AG04450 (cell line): ENCODE data around the gene DPYD. TPM values are rescaled to one million over a fixed set of nuclear protein-coding genes. Genes with fewer than 3 reads are reported as not detected.

ENCODE experiments used
- CTCF ChIA-PET: fragments of 300-600, 350-600 bp; formaldehyde crosslinking; extraction: SDS; loops from one replicate; lab custom pipeline; 2022; ENCODE audit warnings: antibody characterized with exemption, inconsistent platforms; lab: Charles Lee
- POLR2A ChIA-PET: fragments of 350-600 bp; formaldehyde crosslinking; extraction: SDS; loops from one replicate; lab custom pipeline; 2021; ENCODE audit warnings: antibody characterized with exemption, inconsistent platforms; lab: Yijun Ruan, JAX
- DNase-seq: peaks from one replicate; pipeline ENCODE4 v3.0.0-alpha.2; 2011; ENCODE audit warnings: low read depth, low spot score
- H3K27ac ChIP-seq: one replicate; pipeline ENCODE4 v1.5.1; 2012; ENCODE audit warnings: low read depth, low read length, control low read depth
- H3K27me3 ChIP-seq: one replicate; pipeline ENCODE4 v1.6.0; 2012; ENCODE audit warnings: low read length; ENCODE audit not compliant: control insufficient read depth, insufficient read depth
- H3K4me3 ChIP-seq: 2 replicates; pipeline ENCODE4 v1.5.1; 2011; ENCODE audit warnings: mild to moderate bottlenecking, low read depth, low read length, control low read depth
- H3K9me3 ChIP-seq: 2 replicates; pipeline ENCODE4 v1.5.1; 2012; ENCODE audit warnings: low read length; ENCODE audit not compliant: control insufficient read depth, insufficient read depth
- polyA plus RNA-seq: library from polyadenylated mRNA; depleted of rRNA; stranded (reverse); fragments of >200 nt; gene quantifications from 2 replicates; pipeline ENCODE4 v1.2.3, GENCODE V29; 2011
- TF ChIP-seq, protein P1 (sequence below): IDR thresholded peaks from 2 replicates; pipeline ENCODE4 v1.5.1; 2011; ENCODE audit warnings: low read depth, low read length, control low read depth, inconsistent platforms

DPYD gene
- polyA plus RNA-seq, 1 experiment: 21.4 TPM

GRCh38 chr1:97844552-97845089 lies 76.2 kb downstream of the DPYD start:
- TF ChIP-seq, protein P1, sequence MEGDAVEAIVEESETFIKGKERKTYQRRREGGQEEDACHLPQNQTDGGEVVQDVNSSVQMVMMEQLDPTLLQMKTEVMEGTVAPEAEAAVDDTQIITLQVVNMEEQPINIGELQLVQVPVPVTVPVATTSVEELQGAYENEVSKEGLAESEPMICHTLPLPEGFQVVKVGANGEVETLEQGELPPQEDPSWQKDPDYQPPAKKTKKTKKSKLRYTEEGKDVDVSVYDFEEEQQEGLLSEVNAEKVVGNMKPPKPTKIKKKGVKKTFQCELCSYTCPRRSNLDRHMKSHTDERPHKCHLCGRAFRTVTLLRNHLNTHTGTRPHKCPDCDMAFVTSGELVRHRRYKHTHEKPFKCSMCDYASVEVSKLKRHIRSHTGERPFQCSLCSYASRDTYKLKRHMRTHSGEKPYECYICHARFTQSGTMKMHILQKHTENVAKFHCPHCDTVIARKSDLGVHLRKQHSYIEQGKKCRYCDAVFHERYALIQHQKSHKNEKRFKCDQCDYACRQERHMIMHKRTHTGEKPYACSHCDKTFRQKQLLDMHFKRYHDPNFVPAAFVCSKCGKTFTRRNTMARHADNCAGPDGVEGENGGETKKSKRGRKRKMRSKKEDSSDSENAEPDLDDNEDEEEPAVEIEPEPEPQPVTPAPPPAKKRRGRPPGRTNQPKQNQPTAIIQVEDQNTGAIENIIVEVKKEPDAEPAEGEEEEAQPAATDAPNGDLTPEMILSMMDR: no peak
- CTCF ChIA-PET: interaction anchor here (0.6 kb wide), 1 partner anchor 672 kb away, joined by 3 read pairs; no protein-coding TSS in a partner anchor
- Histone ChIP-seq H3K27me3 (no peaks in the 10 kb centered on the region), H3K27ac (no peak overlapping the region), H3K9me3 (peaks cover 7% of the 10 kb centered on the region), H3K4me3 (no peak overlapping the region)
- POLR2A ChIA-PET: no interaction called here
- DNase-seq: no peak

DNA sequence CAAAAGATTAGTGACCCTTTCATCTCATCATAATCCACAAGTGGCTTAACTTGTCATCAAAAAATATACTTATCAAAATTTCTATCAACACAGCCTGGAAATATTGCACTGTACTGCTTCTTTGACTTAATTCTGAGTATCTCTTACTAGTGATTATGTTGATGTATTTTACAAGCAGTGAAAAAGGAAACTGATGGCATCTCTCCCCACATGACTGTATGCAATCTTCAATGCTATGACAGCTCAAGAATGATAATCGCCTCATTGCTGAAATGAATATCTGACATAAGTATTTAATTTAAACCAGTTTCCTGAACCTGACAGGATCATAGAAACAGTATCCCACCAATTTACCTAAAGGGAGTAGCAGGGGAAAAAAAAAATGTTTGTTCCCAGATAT lies 79.5 kb downstream of the DPYD start:
- no peak overlapping the region for H3K27ac ChIP-seq
- ChIA-PET POLR2A (no interaction called here), CTCF (no interaction called here)
- H3K9me3 ChIP-seq: peaks cover 7% of the 10 kb centered on the region
- DNase-seq: no peak
- H3K4me3 ChIP-seq: no peak overlapping the region
- TF ChIP-seq, protein P1: no peak
- H3K27me3 ChIP-seq: no peaks in the 10 kb centered on the region

GRCh38 chr1:97837161-97837560 lies 83.7 kb downstream of the DPYD start:
- TF ChIP-seq, protein P1: no peak
- Histone ChIP-seq H3K27ac (no peak overlapping the region), H3K4me3 (no peak overlapping the region), H3K27me3 (no peaks in the 10 kb centered on the region), H3K9me3 (no peaks in the 10 kb centered on the region; the same call in 1 of the 2 replicates)
- POLR2A ChIA-PET: no interaction called here
- DNase-seq: no peak
- CTCF ChIA-PET: no interaction called here

GRCh38 chr1:97834899-97835298 lies 85.9 kb downstream of the DPYD start:
- CTCF ChIA-PET: interaction anchor here (2.3 kb wide), 1 partner anchor 216 kb away, joined by 6 read pairs; no protein-coding TSS in a partner anchor
- Histone ChIP-seq H3K9me3 (no peaks in the 10 kb centered on the region; the same call in 1 of the 2 replicates), H3K4me3 (no peak overlapping the region), H3K27me3 (no peaks in the 10 kb centered on the region), H3K27ac (no peak overlapping the region)
- DNase-seq: no peak
- TF ChIP-seq, protein P1: no peak
- POLR2A ChIA-PET: interaction anchor here (0.6 kb wide), 1 partner anchor 505 kb away, joined by 3 read pairs; no protein-coding TSS in a partner anchor

DNA sequence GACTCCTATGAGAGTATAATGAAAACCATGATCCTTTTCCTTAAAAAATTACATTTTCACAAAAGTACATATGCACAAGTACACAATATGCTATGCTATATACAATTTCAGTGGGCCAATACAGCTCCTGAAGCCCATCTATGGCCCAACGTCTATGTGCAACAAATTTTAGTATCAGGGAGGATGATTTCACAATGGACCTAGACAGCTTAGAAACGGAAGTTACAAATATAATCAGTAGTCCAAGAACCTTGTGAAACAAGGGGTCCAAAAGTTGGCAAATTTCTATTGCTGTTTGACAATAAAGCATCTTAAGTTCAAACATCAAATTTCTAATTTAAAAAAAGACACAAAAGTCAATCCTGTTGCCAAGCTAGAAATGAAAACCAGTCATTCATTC lies 87.0 kb downstream of the DPYD start:
- H3K9me3 ChIP-seq: no peaks in the 10 kb centered on the region; the same call in 1 of the 2 replicates
- DNase-seq: no peak
- no peak overlapping the region for H3K4me3 ChIP-seq
- POLR2A ChIA-PET: no interaction called here
- no peaks in the 10 kb centered on the region for H3K27me3 ChIP-seq
- TF ChIP-seq, protein P1: no peak
- CTCF ChIA-PET: interaction anchor here (0.7 to 2.3 kb wide), 2 partner anchors 72 to 217 kb away, joined by 3 to 6 read pairs; no protein-coding TSS in a partner anchor
- no peak overlapping the region for H3K27ac ChIP-seq
